Mucosa of rectum (tissue), 2 donors: ENCODE data around the gene SWSAP1.
"Not testable (repeated sequence)": the region's sequence is repeated elsewhere in the genome, so short reads cannot be mapped to it uniquely, and the experiment has no call there.

Experiments used
- H3K27ac ChIP-seq, 2 donors: one replicate each; pipeline ENCODE4 v1.7.0; 2013; ENCODE audit warnings: inconsistent platforms in 2 of 2, low read depth in 2 of 2, low read length in 2 of 2
- H3K27me3 ChIP-seq, 2 donors: one replicate each; pipeline ENCODE4 v1.7.0; 2013; ENCODE audit warnings: low read length in 2 of 2; ENCODE audit not compliant: control insufficient read depth in 2 of 2, insufficient read depth in 2 of 2
- H3K36me3 ChIP-seq, 2 donors: one replicate each; pipeline ENCODE4 v1.7.0; 2013; ENCODE audit warnings: low read length in 2 of 2; ENCODE audit not compliant: control insufficient read depth in 2 of 2, insufficient read depth in 2 of 2
- H3K4me1 ChIP-seq, 2 donors: one replicate each; pipeline ENCODE4 v1.7.0; 2013; ENCODE audit warnings: low read length in 2 of 2, mild to moderate bottlenecking in 1 of 2; ENCODE audit not compliant: control insufficient read depth in 2 of 2, insufficient read depth in 2 of 2
- H3K4me3 ChIP-seq, 2 donors: one replicate each; pipeline ENCODE4 v1.7.0; 2013; ENCODE audit warnings: low read length in 2 of 2
- H3K9ac ChIP-seq, 2 donors: one replicate each; pipeline ENCODE4 v1.7.0; 2013; ENCODE audit warnings: low read length in 2 of 2, low read depth in 1 of 2, mild to moderate bottlenecking in 1 of 2
- H3K9me3 ChIP-seq, 2 donors: one replicate each; pipeline ENCODE4 v1.7.0; 2013; ENCODE audit warnings: low read length in 2 of 2; ENCODE audit not compliant: control insufficient read depth in 2 of 2
- donor health status: healthy.
- donor health status: Normal muscosa, but diverticular disease.

The SWSAP1 gene

GRCh38 chr19:11390933-11391680 is 16.6 kb downstream of the SWSAP1 start:
- Histone ChIP-seq H3K9ac (no peak overlapping the region), H3K9me3 (no peaks in the 10 kb centered on the region), H3K27me3 (no peaks in the 10 kb centered on the region), H3K27ac (no peak overlapping the region), H3K4me1 (no peaks in the 10 kb centered on the region), H3K36me3 (no peaks in the 10 kb centered on the region), H3K4me3 (no peak overlapping the region)

DNA sequence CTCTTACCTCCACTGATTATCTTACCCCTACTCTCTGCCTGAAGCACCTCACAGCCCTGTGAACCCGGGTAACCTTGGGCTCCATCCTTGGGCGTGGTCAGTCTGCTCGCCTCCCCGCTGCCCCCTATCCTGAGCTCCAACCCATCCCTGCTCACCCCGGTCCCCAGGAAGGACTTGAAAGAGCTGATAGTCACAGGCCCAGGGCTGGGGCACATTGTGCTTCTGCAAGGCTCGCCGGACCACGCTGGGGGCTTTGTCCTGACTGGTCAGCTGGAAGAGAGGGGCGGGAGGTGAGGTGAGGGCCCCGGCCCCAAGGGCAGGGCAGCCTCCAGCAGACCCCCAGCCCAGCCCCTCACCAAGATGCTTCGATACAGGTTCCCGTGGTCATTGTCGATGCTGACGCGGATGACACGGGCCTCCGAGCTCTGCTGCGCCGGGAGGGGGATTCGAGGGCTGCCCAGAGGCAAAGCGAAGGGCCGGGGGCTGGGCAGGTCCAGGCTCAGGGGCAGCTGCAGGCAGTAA is 22.7 kb downstream of the SWSAP1 start:
- Histone ChIP-seq H3K4me3 (no peak overlapping the region), H3K9ac (no peak overlapping the region), H3K27ac (no peak overlapping the region), H3K9me3 (no peaks in the 10 kb centered on the region), H3K27me3 (no peaks in the 10 kb centered on the region), H3K36me3 (no peaks in the 10 kb centered on the region), H3K4me1 (no peaks in the 10 kb centered on the region)

- H3K4me1 ChIP-seq = no peaks in the 10 kb centered on the region
- H3K27ac ChIP-seq = no peak overlapping the region
- no peak overlapping the region for H3K4me3 ChIP-seq
- no peak overlapping the region for H3K9ac ChIP-seq
- H3K27me3 ChIP-seq = no peaks in the 10 kb centered on the region
- H3K36me3 ChIP-seq = no peaks in the 10 kb centered on the region
- no peaks in the 10 kb centered on the region for H3K9me3 ChIP-seq
Measured at GRCh38 chr19:11399667-11400066, 25.2 kb downstream of the SWSAP1 start.

- no peaks in the 10 kb centered on the region for H3K9me3 ChIP-seq
- H3K36me3 ChIP-seq = no peaks in the 10 kb centered on the region
- H3K27me3 ChIP-seq = no peaks in the 10 kb centered on the region
- H3K9ac ChIP-seq = no peak overlapping the region
- H3K4me3 ChIP-seq = no peak overlapping the region
- H3K4me1 ChIP-seq = no peaks in the 10 kb centered on the region
- no peak overlapping the region for H3K27ac ChIP-seq
Measured at GRCh38 chr19:11400798-11401197, 26.3 kb downstream of the SWSAP1 start.

GRCh38 chr19:11401808-11402543 is 27.5 kb downstream of the SWSAP1 start:
- Histone ChIP-seq H3K4me1 (no peaks in the 10 kb centered on the region), H3K36me3 (no peaks in the 10 kb centered on the region), H3K9ac (no peak overlapping the region), H3K4me3 (no peak overlapping the region), H3K27me3 (no peaks in the 10 kb centered on the region), H3K27ac (no peak overlapping the region), H3K9me3 (no peaks in the 10 kb centered on the region)

- Histone ChIP-seq H3K36me3 (no peaks in the 10 kb centered on the region), H3K27ac (no peak overlapping the region), H3K4me1 (no peaks in the 10 kb centered on the region), H3K9me3 (no peaks in the 10 kb centered on the region), H3K9ac (no peak overlapping the region), H3K27me3 (no peaks in the 10 kb centered on the region), H3K4me3 (no peak overlapping the region)
Measured at GRCh38 chr19:11404588-11405222, 30.2 kb downstream of the SWSAP1 start.

GRCh38 chr19:11405846-11406643 is 31.6 kb downstream of the SWSAP1 start:
- H3K27ac ChIP-seq = no peak overlapping the region
- H3K9ac ChIP-seq = no peak overlapping the region
- H3K4me1 ChIP-seq = no peaks in the 10 kb centered on the region
- no peaks in the 10 kb centered on the region for H3K36me3 ChIP-seq
- H3K4me3 ChIP-seq = no peak overlapping the region
- H3K9me3 ChIP-seq = no peaks in the 10 kb centered on the region
- H3K27me3 ChIP-seq = no peaks in the 10 kb centered on the region

GRCh38 chr19:11406703-11407236 is 32.3 kb downstream of the SWSAP1 start:
- H3K4me3 ChIP-seq, H3K4me1 ChIP-seq, H3K36me3 ChIP-seq, H3K9ac ChIP-seq, H3K9me3 ChIP-seq, H3K27me3 ChIP-seq, H3K27ac ChIP-seq: not testable (repeated sequence)

- H3K27ac ChIP-seq = no peak overlapping the region
- H3K36me3 ChIP-seq = no peaks in the 10 kb centered on the region
- no peaks in the 10 kb centered on the region for H3K4me1 ChIP-seq
- no peaks in the 10 kb centered on the region for H3K9me3 ChIP-seq
- no peak overlapping the region for H3K9ac ChIP-seq
- no peak overlapping the region for H3K4me3 ChIP-seq
- H3K27me3 ChIP-seq = no peaks in the 10 kb centered on the region
Measured at GRCh38 chr19:11408591-11408990, 34.1 kb downstream of the SWSAP1 start.
